ENCODE data around the gene CXCL13. TPM values are rescaled to one million over a fixed set of nuclear protein-coding genes. Genes with fewer than 3 reads are reported as not detected.

CXCL13 gene
- total RNA-seq, 1 experiment from 2014 or later = not detected

GRCh38 chr4:77564231-77564630, 41.4 kb upstream of the CXCL13 start:
- no peaks in the 10 kb centered on the region for H3K9me3 ChIP-seq (ENCODE audit: control insufficient read depth, insufficient read depth, low read depth, low read length)
- BruUV-seq (replicated peaks) = no TSS peak
- in situ Hi-C loops (cut with HindIII; ENCODE audit: low pct_unique_long_range_greater_than_20kb, low sequenced_read_pairs) (no loop called here), intact Hi-C loops (cut with micrococcal nuclease; ENCODE audit: unreplicated experiment) (no loop called here)
- H3K27ac ChIP-seq (ENCODE audit: low read length) = no peak overlapping the region
- no peak overlapping the region for H3K4me3 ChIP-seq (ENCODE audit: low read depth in 2 of 2, low read length in 2 of 2)
- TF ChIP-seq TCF7L2 (IDR thresholded peaks at IDR 0.05; ENCODE audit: low read depth, low read length) = no peak
- no peak for TF ChIP-seq CTCF (IDR thresholded peaks at IDR 0.05)
- no peak for TF ChIP-seq SIN3A (IDR thresholded peaks at IDR 0.05; ENCODE audit: borderline replicate concordance, insufficient read depth, low read depth, low read length)
- no peak for TF ChIP-seq POLR2AphosphoS5 (IDR thresholded peaks at IDR 0.05; ENCODE audit: low read depth, low read length)
- TF ChIP-seq REST (IDR thresholded peaks at IDR 0.05; ENCODE audit: insufficient read depth in 1 of 2, low read depth in 2 of 2, low read length in 1 of 2) = no peak
- no peaks in the 10 kb centered on the region for H3K4me1 ChIP-seq (ENCODE audit: control insufficient read depth, insufficient read depth, low read length)
- no peaks in the 10 kb centered on the region for H3K27me3 ChIP-seq (ENCODE audit: control insufficient read depth, insufficient read depth, low read length)
- DNase-seq (ENCODE audit: low read depth, low spot score) (no peak), ATAC-seq (no peak)
- CTCF ChIA-PET = no interaction called here
- POLR2A ChIA-PET = no interaction called here
- no peaks in the 10 kb centered on the region for H3K36me3 ChIP-seq (ENCODE audit: control insufficient read depth, insufficient read depth, low read length)

- H3K27ac ChIP-seq (ENCODE audit: low read length) = no peak overlapping the region
- TF ChIP-seq REST (IDR thresholded peaks at IDR 0.05; ENCODE audit: insufficient read depth in 1 of 2, low read depth in 2 of 2, low read length in 1 of 2) = no peak
- no peak for TF ChIP-seq CTCF (IDR thresholded peaks at IDR 0.05)
- TF ChIP-seq TCF7L2 (IDR thresholded peaks at IDR 0.05; ENCODE audit: low read depth, low read length) = no peak
- TF ChIP-seq POLR2AphosphoS5 (IDR thresholded peaks at IDR 0.05; ENCODE audit: low read depth, low read length) = no peak
- no peak for TF ChIP-seq SIN3A (IDR thresholded peaks at IDR 0.05; ENCODE audit: borderline replicate concordance, insufficient read depth, low read depth, low read length)
- no peaks in the 10 kb centered on the region for H3K9me3 ChIP-seq (ENCODE audit: control insufficient read depth, insufficient read depth, low read depth, low read length)
- no peak overlapping the region for H3K4me3 ChIP-seq (ENCODE audit: low read depth in 2 of 2, low read length in 2 of 2)
- no TSS peak for BruUV-seq (replicated peaks)
- ATAC-seq = no peak
- no peaks in the 10 kb centered on the region for H3K4me1 ChIP-seq (ENCODE audit: control insufficient read depth, insufficient read depth, low read length)
- DNase-seq (ENCODE audit: low read depth, low spot score) = no peak
- no peaks in the 10 kb centered on the region for H3K27me3 ChIP-seq (ENCODE audit: control insufficient read depth, insufficient read depth, low read length)
- in situ Hi-C loops (cut with HindIII; ENCODE audit: low pct_unique_long_range_greater_than_20kb, low sequenced_read_pairs) (no loop called here), intact Hi-C loops (cut with micrococcal nuclease; ENCODE audit: unreplicated experiment) (no loop called here)
- POLR2A ChIA-PET = no interaction called here
- H3K36me3 ChIP-seq (ENCODE audit: control insufficient read depth, insufficient read depth, low read length) = no peaks in the 10 kb centered on the region
- CTCF ChIA-PET = no interaction called here
Observed at GRCh38 chr4:77566148-77566547, 39.5 kb upstream of the CXCL13 start.

Measured in Panc1 (cell line).